Measurements from ENCODE around the gene RGS9.
"Not testable (repeated sequence)": the region's sequence is repeated elsewhere in the genome, so short reads cannot be mapped to it uniquely, and the experiment has no call there.

The RGS9 gene

GRCh38 chr17:65116515-65116914, 20.7 kb upstream of the RGS9 start:
- not testable (repeated sequence) for DNase-seq

GRCh38 chr17:65117384-65118035, 19.7 kb upstream of the RGS9 start:
- DNase-seq, result no peak

GRCh38 chr17:65121368-65121767, 15.8 kb upstream of the RGS9 start:
- no peak for DNase-seq

GRCh38 chr17:65121916-65122806, 15.0 kb upstream of the RGS9 start:
- peak; percentile 14 for DNase-seq

GRCh38 chr17:65122836-65123756, 14.1 kb upstream of the RGS9 start:
- peak; percentile 96 for DNase-seq

GRCh38 chr17:65123757-65124675, 13.2 kb upstream of the RGS9 start:
- DNase-seq, result no peak

DNA sequence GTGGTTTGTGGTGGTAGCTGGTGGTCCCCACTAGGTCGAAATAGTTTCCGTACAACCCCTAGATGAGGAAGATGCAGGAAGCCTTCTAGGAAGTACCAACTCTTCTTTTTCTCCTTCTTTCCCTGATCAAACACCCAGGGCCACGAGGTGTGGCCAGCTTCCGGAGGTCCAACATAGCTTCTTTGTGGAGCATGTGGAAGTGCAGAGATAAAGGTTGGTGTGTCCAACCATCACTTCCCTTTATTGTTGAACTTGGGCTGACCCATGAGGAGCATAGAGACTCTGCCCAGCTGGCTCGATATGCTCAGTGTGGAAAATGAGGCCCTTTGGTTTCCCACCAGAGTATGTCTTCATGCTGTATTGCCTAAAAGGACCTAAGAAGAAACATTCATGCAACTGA, 6.3 kb upstream of the RGS9 start:
- peak; percentile 61 for DNase-seq

GRCh38 chr17:65131240-65131639, 5.9 kb upstream of the RGS9 start:
- no peak for DNase-seq

DNA sequence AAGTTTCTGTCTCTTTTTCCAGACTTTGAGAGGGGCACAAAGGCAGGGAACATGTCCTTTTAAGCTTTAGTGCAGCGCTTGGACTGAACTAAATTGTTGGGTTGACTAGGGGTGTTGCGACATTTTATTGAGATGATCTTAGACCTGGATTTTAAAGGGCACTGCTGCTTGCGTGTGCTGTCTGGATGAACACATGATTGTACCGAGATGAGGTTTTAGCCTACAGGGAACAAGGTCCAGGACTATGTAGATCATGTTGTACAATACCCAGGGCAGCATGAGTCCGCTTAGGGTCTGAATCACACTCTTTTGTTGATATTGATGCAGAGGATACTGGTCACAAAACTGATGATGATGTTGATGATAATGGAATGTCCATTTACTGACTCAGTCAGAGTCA, 5.2 kb upstream of the RGS9 start:
- DNase-seq, result no peak

DNA sequence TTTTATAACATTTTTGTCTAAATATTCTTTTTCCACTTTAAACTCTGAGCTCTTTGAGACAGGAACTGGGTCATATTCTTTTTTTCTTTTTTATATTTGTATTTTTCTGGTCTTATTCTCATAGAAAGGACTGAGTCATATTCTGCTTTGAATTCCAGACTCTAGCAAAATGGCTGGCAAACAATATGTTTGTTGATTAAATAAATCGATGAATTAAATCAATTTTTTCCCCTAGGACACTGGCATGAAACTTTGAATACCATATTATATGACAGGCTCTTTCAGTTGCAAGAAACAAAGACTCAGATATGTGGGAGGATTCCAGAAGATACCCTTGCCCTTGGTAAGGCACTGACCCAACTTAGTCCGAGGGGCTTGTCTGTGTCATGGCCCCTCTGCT, 3.1 kb upstream of the RGS9 start:
- DNase-seq, result no peak

- no peak for DNase-seq
Observed at GRCh38 chr17:65139101-65139764, 2.1 kb downstream of the RGS9 start.

- no peak for DNase-seq
Observed at GRCh38 chr17:65142247-65142646, 5.1 kb downstream of the RGS9 start.

DNA sequence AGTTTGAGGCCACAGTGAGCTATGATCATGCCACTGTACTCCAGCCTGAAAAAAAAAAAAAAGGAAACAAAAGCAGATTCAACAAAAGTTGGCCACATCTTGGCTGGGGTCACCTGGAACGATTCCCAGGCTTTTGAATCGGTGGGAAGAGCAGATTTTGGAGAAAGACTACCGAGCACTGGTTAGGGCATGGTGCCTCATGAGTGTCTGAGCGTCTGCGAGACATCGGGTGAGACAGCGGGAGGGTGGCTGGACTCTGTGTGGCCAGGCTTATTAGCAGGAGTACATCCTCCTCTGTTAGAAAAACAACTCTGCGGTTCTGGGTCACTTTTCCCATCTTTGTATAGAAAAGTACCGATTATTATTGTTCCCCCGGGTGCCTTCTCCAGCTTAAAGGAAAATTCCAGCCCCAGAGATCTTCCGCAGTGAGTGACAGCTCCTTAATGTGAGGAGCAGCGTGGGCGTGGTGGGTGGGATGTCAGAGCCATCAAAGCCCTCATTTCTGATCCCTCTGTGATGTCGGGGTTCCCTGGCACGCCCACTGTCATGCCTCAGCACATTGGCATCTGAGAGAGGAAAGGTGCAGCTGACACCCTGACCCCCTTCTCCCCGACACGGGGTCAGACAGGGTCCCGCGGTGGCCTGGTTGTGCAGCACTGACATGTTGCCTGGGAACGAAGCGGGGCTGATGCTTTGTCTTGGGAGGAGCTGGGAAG, 6.9 kb downstream of the RGS9 start:
- DNase-seq, result no peak

DNA sequence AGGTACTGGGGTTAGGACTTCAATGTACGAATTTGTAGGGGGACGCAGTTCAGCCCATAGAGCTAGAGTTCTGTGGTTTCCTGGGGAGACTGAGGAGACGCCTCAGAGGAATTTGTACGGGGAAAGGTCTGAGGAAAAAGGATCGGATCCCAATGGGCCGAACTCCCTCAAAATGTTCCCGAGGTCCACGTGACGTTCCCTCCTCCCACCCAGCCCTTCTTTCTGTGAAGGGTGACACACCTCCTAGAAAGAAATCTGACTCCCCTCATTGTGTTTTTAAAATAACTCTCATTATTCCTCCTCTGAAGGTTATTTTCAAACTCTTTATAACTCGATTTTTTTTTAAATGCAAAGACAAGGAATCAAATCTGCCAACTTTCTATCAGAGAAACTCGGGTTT, 8.6 kb downstream of the RGS9 start:
- no peak for DNase-seq

- DNase-seq, result no peak
Observed at GRCh38 chr17:65147955-65148354, 10.8 kb downstream of the RGS9 start.

GRCh38 chr17:65154770-65155589, 17.8 kb downstream of the RGS9 start:
- DNase-seq, result peak; percentile 54

DNA sequence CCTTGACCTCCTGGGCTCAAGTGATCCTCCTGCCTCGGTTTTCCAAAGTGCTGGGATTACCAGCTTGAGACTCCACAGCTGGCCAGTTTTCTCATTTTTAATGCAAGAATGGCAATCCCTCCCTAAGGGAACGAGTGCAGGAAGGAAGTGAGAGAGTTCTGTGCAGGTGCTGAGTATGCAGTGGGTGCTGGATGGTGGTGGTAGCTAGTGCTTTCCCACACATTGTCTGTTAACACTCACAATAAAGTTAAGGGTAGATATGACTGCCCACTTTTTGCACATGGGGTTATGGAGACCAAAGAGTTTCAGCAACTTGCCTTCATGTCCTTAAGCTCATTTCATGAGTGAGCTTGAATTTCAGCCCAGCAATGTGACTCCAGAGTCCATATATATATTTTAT, 18.5 kb downstream of the RGS9 start:
- DNase-seq, result no peak

GRCh38 chr17:65156185-65156834, 19.1 kb downstream of the RGS9 start:
- no peak for DNase-seq

- no peak for DNase-seq
Observed at GRCh38 chr17:65156835-65157565, 19.8 kb downstream of the RGS9 start.

Measured in OCI-M1 (cell line).